ENCODE results near the gene PCBP3.

The PCBP3 gene

GRCh38 chr21:45781741-45782140, 138.2 kb downstream of the PCBP3 start:
- no peak overlapping the region for H3K27ac ChIP-seq
- no peak for TF ChIP-seq CTCF (conservative IDR thresholded peaks at IDR 0.05)

GRCh38 chr21:45786660-45787059, 143.1 kb downstream of the PCBP3 start:
- H3K27ac ChIP-seq = no peak overlapping the region
- no peak for TF ChIP-seq CTCF (conservative IDR thresholded peaks at IDR 0.05)

GRCh38 chr21:45787371-45787770, 143.8 kb downstream of the PCBP3 start:
- TF ChIP-seq CTCF (conservative IDR thresholded peaks at IDR 0.05) = no peak

GRCh38 chr21:45788198-45788597, 144.7 kb downstream of the PCBP3 start:
- H3K27ac ChIP-seq = no peak overlapping the region
- TF ChIP-seq CTCF (conservative IDR thresholded peaks at IDR 0.05) = no peak

More at GRCh38 chr21:45787371-45787770, 143.8 kb downstream of the PCBP3 start:
- H3K27ac ChIP-seq = no peak overlapping the region

GRCh38 chr21:45788637-45789506, 145.3 kb downstream of the PCBP3 start:
- H3K27ac ChIP-seq = no peak overlapping the region
- no peak for TF ChIP-seq CTCF (conservative IDR thresholded peaks at IDR 0.05)

- H3K27ac ChIP-seq = no peak overlapping the region
- no peak for TF ChIP-seq CTCF (conservative IDR thresholded peaks at IDR 0.05)
These were observed 146.9 kb downstream of the PCBP3 start for GRCh38 chr21:45790427-45790826.

- peak overlapping the region; percentile 71; the same call in 1 of the 2 replicates for H3K27ac ChIP-seq
These were observed 148.3 kb downstream of the PCBP3 start for GRCh38 chr21:45791562-45792418.

More at GRCh38 chr21:45791562-45792418, 148.3 kb downstream of the PCBP3 start:
- TF ChIP-seq CTCF (conservative IDR thresholded peaks at IDR 0.05) = no peak
